Activated B cell treated with CpG ODN at 0.5 μM for 24 hours (primary cell): ENCODE measurements around the gene NPHP1. TPM values are rescaled to one million over a fixed set of nuclear protein-coding genes. Genes with fewer than 3 reads are reported as not detected.
A peak's percentile ranks its signal among the peaks of the same experiment; 100 is the strongest.
"Not testable (repeated sequence)": the region's sequence is repeated elsewhere in the genome, so short reads cannot be mapped to it uniquely, and the experiment has no call there.

Experiments
- ATAC-seq: fragments of 200-7000 bp; cut with Tn5 transposase; one replicate; pipeline ENCODE4 v1.10.0; 2021; ENCODE audit warnings: low read depth, mild to moderate bottlenecking, moderate library complexity
- CTCF ChIA-PET: fragments of 350-600 bp; sonication (Branson Sonifier 250); formaldehyde crosslinking; loops from one replicate; lab custom pipeline; 2021; ENCODE audit warnings: antibody characterized with exemption; lab: Charles Lee
- POLR2A ChIA-PET: fragments of 350-600 bp; sonication (Branson Sonifier 250); formaldehyde crosslinking; loops from one replicate; lab custom pipeline; 2021; ENCODE audit warnings: antibody characterized with exemption; lab: Charles Lee
- DNase-seq: peaks from one replicate; pipeline ENCODE4 v3.0.0; 2022
- H3K27ac Mint-ChIP-seq: one replicate; pipeline ENCODE4 v1.8.0; 2020; ENCODE audit warnings: mixed read lengths
- H3K27me3 Mint-ChIP-seq: one replicate; pipeline ENCODE4 v1.8.0; 2021; ENCODE audit warnings: mixed read lengths
- H3K36me3 Mint-ChIP-seq: one replicate; pipeline ENCODE4 v1.8.0; 2021; ENCODE audit warnings: low read depth, mixed read lengths
- H3K4me1 Mint-ChIP-seq: one replicate; pipeline ENCODE4 v1.8.0; 2021; ENCODE audit warnings: mixed read lengths
- H3K4me3 Mint-ChIP-seq: one replicate; pipeline ENCODE4 v1.8.0; 2020; ENCODE audit warnings: mild to moderate bottlenecking, mixed read lengths
- H3K9me3 Mint-ChIP-seq: one replicate; pipeline ENCODE4 v1.8.0; 2020; ENCODE audit warnings: mixed read lengths
- intact Hi-C: fragments of 100-400 bp; cut with micrococcal nuclease; formaldehyde crosslinking; loops from one replicate; pipeline ENCODE4 v1.15.1; 2024
- total RNA-seq: library from RNA; stranded (reverse); gene quantifications from 2 replicates; pipeline ENCODE4 v1.2.3, GENCODE V29; 2022
- TF ChIP-seq, protein P1 (sequence below): fragments of 200-600 bp; IDR thresholded peaks from one replicate; pipeline ENCODE4 v1.8.0; 2022; ENCODE audit warnings: antibody characterized with exemption, mild to moderate bottlenecking

Gene NPHP1
- total RNA-seq: 1.6 and 2.0 TPM in 2 replicates

DNA sequence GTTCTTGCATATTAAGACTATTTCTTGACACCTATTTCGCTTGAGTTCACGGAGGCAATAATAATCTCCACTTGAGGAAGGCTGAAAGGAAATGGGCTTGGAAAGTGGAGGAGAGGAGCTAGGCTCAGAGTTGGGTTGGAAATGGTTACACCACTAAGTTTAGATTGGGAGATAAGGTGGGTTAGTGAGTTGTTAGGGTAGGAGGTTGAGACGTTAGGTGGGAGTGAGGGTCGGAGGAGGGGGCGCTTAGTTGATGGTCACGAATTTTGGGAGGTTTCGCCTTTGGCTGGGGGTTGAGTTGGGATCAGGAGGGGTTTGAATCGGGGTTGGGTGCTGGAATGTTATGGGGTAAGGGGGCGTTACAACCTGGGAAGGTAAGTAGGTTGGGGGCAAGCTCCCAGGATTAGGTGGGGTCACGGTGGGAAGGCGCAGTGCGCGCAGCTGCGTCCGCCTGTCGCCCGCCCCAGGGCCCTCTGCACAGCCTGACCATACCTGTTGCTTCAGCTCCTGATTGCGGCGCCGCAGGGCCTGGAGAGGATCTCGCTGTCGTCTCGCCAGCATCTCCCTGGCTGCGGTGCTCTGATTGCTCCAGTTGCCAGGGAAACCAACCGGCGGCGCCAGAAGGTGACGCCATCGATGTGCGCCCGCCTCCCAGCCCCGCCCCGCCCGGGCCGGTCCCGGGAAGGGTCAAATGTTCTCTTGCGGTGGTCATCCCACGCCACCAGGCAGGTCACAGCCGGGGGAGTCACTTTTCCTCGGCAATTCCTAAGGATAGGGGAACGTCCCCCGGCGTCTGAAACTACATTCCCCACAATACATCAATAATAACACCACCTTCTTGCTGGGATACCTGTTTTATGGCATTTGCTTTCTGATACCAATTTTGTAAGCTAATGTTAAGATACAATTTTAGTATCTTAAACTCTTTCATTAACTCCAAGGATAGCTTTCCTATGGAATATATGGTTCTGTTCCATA lies at the start of gene NPHP1:
Gene NPHP1, minus strand, starts transcription at position 606 of the 978 bp plus-strand sequence. Its CDS starts 45 bp downstream, at position 561.
- intact Hi-C loops: loop anchor here (1.0 kb wide), 1 partner anchor 8 kb away; the partner anchor contains the start of gene MTLN
- Mint-ChIP-seq H3K36me3 (peaks cover 9% of the 10 kb centered on the region), H3K4me3 (peak within 1 kb of the TSS; percentile 86), H3K27me3 (no peaks in the 10 kb centered on the region), H3K27ac (peak within 1 kb of the TSS; percentile 76), H3K9me3 (no peaks in the 10 kb centered on the region), H3K4me1 (peaks cover 20% of the 10 kb centered on the region)
- ATAC-seq (peak; percentile 93), DNase-seq (peak; percentile 87)
- POLR2A ChIA-PET: interaction anchor here (0.5 kb wide), 1 partner anchor 1561 kb away, joined by 3 read pairs; no protein-coding TSS in a partner anchor
- TF ChIP-seq, protein P1, sequence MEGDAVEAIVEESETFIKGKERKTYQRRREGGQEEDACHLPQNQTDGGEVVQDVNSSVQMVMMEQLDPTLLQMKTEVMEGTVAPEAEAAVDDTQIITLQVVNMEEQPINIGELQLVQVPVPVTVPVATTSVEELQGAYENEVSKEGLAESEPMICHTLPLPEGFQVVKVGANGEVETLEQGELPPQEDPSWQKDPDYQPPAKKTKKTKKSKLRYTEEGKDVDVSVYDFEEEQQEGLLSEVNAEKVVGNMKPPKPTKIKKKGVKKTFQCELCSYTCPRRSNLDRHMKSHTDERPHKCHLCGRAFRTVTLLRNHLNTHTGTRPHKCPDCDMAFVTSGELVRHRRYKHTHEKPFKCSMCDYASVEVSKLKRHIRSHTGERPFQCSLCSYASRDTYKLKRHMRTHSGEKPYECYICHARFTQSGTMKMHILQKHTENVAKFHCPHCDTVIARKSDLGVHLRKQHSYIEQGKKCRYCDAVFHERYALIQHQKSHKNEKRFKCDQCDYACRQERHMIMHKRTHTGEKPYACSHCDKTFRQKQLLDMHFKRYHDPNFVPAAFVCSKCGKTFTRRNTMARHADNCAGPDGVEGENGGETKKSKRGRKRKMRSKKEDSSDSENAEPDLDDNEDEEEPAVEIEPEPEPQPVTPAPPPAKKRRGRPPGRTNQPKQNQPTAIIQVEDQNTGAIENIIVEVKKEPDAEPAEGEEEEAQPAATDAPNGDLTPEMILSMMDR: no peak
- CTCF ChIA-PET: no interaction called here

DNA sequence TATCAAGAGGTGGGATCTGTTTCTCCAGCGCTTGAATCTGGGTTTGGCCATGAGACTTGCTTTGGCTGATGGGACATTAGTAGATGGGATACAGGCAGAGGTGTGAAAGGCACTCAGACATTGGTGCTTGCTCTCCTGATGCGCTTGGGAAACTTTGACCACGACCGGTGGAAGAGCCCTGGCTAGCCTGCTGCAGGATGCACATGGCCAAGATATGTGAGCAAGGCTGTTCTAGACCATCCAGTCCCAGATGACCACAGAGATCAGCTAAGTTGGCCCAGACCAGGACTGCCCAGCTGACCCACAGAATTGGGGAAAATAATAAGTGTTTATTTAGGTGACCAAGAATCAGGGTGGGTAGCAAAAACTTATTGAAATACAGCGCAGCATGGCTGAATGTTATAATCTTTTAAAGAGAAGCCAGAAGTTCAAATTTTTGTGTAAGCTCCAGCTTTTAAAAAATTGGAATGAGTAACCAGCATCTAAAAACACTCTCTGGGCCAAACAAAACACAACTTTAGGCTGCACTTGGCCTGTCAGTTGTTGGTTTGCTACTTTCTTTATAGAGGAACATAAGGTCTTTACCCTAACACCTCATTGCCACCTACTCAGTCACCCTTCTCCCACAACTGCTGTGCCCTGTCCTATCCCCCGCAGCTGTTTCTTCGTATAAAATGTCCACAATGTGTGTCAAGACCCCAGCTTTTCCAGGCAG lies 43.4 kb upstream of the NPHP1 start:
- CTCF ChIA-PET, H3K4me3 Mint-ChIP-seq, DNase-seq, H3K27me3 Mint-ChIP-seq, ATAC-seq, intact Hi-C loops, POLR2A ChIA-PET, H3K9me3 Mint-ChIP-seq, H3K4me1 Mint-ChIP-seq, H3K36me3 Mint-ChIP-seq, H3K27ac Mint-ChIP-seq: not testable (repeated sequence)

DNA sequence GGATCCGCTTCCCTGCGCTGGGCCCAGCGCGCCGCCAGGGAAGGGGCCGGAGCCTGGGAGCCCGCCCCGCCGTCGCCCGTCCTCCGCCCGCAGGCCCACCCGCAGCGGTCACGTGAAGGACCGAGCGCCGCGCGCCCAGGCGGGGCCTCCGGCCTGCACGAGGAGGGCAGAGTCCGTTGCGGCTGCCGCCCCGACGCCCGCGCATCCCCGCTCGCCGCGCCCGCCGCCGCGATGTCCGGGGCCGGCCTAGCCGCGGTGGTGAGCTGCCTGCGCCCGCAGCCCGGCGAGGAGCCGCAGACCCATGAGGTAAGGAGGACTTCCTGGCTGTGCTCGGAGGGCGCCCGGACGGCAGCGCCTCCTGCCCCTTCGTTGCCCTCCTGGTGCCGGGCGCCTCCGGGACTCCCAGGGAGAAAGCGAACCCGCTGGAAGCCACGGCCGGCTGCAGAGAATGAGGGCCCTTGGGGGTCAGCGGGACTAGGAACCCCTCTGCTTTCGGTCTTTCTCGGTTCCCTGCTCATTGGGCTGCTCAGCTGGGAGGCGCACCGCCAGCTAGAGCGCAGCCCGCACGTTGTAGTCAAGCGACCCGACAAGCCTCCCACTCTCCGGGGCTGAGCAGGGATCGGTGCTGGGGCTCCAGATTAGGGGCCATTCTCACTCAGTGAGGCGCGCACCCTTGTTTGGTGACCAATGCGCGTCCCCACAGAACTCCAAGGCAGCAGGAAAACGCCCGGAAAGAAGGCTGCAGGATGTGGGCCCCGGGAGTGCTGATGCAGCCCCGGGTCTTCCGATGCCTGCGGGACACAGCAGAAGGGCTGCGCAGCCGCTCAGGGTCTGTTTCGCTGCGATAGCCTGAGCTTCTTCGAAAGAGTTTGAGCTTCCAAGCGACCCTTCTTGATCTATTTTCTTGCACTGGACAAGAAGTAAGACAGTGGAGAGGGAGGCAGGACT lies 40.9 kb upstream of the NPHP1 start:
- intact Hi-C loops, H3K36me3 Mint-ChIP-seq, ATAC-seq, POLR2A ChIA-PET, CTCF ChIA-PET, H3K4me3 Mint-ChIP-seq, H3K27me3 Mint-ChIP-seq, H3K4me1 Mint-ChIP-seq, DNase-seq, H3K9me3 Mint-ChIP-seq, H3K27ac Mint-ChIP-seq: not testable (repeated sequence)

DNA sequence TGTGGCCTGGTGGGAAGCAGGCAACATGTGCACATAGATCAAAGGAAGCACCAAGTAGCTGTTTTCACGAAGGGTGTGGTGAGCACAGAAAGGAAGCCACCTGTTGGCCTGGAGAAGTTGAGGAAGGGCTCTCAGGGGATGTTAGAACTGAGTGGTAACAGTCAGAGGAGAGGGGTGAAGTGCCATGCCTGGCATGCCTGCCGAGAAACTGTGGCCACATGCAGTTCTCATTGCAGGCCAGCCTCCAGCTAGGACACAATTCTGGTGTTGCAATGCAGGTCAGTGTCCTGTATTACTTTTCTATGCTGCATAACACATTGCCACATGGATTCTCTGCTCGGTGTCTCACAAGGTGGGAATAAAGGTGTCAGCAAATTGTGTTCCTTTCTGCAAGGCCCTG lies 38.5 kb upstream of the NPHP1 start:
- not testable (repeated sequence) for ATAC-seq

DNA sequence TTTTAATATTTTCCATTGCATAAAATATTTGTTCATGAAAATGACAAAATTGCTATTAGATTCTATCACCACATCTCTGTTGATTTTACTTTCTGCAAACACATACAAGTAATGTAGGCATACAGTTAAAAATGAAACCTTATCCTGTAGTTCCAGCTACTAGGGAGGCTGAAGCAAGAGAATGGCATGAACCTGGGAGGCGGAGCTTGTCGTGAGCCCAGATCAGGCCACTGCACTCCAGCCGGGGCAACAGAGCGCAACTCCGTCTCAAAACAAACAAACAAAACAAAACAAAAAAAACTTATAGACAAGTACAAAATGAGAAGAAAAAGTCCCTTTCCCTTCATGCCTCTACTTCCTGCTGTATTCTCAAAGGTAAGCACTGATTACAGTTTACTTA lies 29.7 kb upstream of the NPHP1 start:
- H3K4me3 Mint-ChIP-seq, H3K27me3 Mint-ChIP-seq, POLR2A ChIA-PET, intact Hi-C loops, H3K4me1 Mint-ChIP-seq, H3K27ac Mint-ChIP-seq, ATAC-seq, H3K9me3 Mint-ChIP-seq, DNase-seq, H3K36me3 Mint-ChIP-seq, CTCF ChIA-PET: not testable (repeated sequence)

More for the DNA sequence above, 38.5 kb upstream of the NPHP1 start:
- POLR2A ChIA-PET, H3K27ac Mint-ChIP-seq, DNase-seq, H3K4me3 Mint-ChIP-seq, H3K27me3 Mint-ChIP-seq, CTCF ChIA-PET, H3K9me3 Mint-ChIP-seq, H3K4me1 Mint-ChIP-seq, H3K36me3 Mint-ChIP-seq, intact Hi-C loops: not testable (repeated sequence)

DNA sequence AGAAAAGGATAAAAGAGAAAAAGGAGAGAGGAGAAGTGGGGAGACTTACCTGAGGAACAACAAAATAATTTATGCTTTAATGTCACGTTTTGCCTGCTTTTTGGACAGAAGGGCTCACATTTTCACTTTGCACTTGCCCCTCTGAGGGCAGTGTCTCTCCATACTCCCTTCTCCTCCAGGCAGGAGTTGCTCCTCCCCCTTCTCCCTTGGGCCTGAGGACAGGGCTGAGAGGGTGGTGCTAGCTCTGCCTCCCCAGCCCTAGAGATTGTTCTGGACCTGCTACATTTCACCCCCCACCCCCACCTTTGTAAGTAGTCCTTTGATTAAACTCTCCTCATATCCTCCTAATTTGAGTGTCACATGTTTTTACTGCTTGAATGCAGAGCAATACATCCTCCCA lies 25.1 kb upstream of the NPHP1 start:
- H3K4me1 Mint-ChIP-seq, H3K4me3 Mint-ChIP-seq, CTCF ChIA-PET, H3K36me3 Mint-ChIP-seq, H3K9me3 Mint-ChIP-seq, H3K27ac Mint-ChIP-seq, ATAC-seq, intact Hi-C loops, DNase-seq, POLR2A ChIA-PET: not testable (repeated sequence)
- H3K27me3 Mint-ChIP-seq: peaks cover 21% of the 10 kb centered on the region

DNA sequence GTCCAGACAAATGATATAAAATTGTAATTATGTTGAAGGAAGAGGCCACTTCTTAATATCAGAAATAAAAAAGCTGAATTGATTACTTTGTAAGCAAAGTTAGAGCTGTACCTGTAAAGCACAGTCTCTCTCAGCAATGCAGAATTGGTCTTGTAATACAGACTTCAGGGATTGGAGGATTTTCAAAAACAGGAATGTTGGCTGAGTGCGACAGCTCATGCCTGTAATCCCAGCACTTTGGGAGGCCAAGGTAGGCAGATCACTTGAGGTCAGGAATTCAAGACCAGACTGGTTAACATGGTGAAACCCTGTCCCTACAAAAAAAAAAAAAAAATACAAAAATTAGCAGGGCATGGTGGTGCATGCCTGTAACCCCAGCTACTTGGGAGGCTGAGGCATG lies 17.8 kb upstream of the NPHP1 start:
- H3K36me3 Mint-ChIP-seq, DNase-seq, H3K4me3 Mint-ChIP-seq, POLR2A ChIA-PET, H3K27ac Mint-ChIP-seq, H3K4me1 Mint-ChIP-seq, H3K9me3 Mint-ChIP-seq, ATAC-seq, CTCF ChIA-PET, intact Hi-C loops: not testable (repeated sequence)
- H3K27me3 Mint-ChIP-seq: peaks cover 48% of the 10 kb centered on the region
